WI38 (cell line): Measurements from ENCODE around the gene TAAR9.
"Not testable (repeated sequence)": the region's sequence is repeated elsewhere in the genome, so short reads cannot be mapped to it uniquely, and the experiment has no call there.

Source experiments
- H3K4me3 ChIP-seq: 2 replicates; pipeline ENCODE4 v1.5.1; 2011; ENCODE audit warnings: low read depth, mild to moderate bottlenecking, control low read depth, low read length
- CTCF ChIP-seq: IDR thresholded peaks from 2 replicates; pipeline ENCODE4 v1.5.1; 2012; ENCODE audit warnings: low read depth, mild to moderate bottlenecking, control low read depth, low read length

The TAAR9 gene

GRCh38 chr6:132537145-132537544 is 932 bp upstream of the TAAR9 start:
- no peak for TF ChIP-seq CTCF
- H3K4me3 ChIP-seq, result no peak overlapping the region

GRCh38 chr6:132544826-132545225 is 6.7 kb downstream of the TAAR9 start:
- H3K4me3 ChIP-seq, result no peak overlapping the region
- TF ChIP-seq CTCF, result no peak

GRCh38 chr6:132548746-132549463 is 10.8 kb downstream of the TAAR9 start:
- TF ChIP-seq CTCF, result no peak

GRCh38 chr6:132551214-132551613 is 13.1 kb downstream of the TAAR9 start:
- no peak for TF ChIP-seq CTCF
- no peak overlapping the region for H3K4me3 ChIP-seq

More at GRCh38 chr6:132548746-132549463, 10.8 kb downstream of the TAAR9 start:
- H3K4me3 ChIP-seq, result no peak overlapping the region

DNA sequence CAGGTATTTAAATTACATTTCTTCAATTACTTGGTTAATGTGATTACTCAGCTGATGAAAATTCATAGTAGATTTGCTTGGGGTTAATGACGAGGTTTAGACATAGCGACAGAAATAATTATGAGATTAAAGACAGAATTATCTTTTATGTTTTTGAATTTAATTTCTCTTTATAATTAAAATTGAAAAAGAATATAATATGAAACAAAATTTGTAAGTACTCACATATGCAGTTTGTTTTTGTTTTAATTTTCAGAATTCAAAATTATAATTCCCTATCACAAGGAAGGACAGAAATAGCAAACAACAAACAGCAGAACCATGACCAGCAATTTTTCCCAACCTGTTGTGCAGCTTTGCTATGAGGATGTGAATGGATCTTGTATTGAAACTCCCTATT is 14.3 kb downstream of the TAAR9 start, which contains the start of gene TAAR8:
TSS of gene TAAR8 (plus strand) at position 301 of the 400 bp plus-strand sequence. CDS start at position 322, 21 bp downstream.
- no peak within 1 kb of the TSS for H3K4me3 ChIP-seq
- TF ChIP-seq CTCF, result no peak

GRCh38 chr6:132560087-132560486 is 22.0 kb downstream of the TAAR9 start:
- H3K4me3 ChIP-seq, result not testable (repeated sequence)

DNA sequence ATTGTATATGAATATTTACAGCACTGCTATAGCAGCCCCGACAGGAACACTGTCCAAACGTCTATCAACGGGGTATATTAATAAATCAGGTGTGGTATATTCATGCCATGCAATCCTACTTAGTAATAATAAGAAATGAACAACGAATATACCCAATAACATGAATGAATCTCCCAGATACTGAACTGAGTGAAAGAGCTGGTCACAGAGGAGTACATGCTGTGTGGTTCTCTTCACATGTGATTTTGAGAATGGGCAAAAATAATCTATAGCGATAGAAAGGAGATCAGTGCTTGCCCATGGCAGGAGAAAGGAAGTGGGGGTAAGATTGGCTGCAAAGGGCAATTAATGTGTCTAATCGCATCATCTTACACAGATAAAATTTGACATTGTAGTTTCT is 28.3 kb downstream of the TAAR9 start:
- no peak overlapping the region for H3K4me3 ChIP-seq
- TF ChIP-seq CTCF, result no peak

- TF ChIP-seq CTCF, result no peak
- H3K4me3 ChIP-seq, result no peak overlapping the region
These were observed 29.5 kb downstream of the TAAR9 start for GRCh38 chr6:132567566-132567965.
